NCI-H524 treated with DMSO at 0.1 percent for 48 hours (cell line): ENCODE results near the gene SENP8.

ENCODE experiments used
- DNase-seq: peaks from one replicate; lab custom pipeline; 2025; lab: John Stamatoyannopoulos, UW

The SENP8 gene

DNA sequence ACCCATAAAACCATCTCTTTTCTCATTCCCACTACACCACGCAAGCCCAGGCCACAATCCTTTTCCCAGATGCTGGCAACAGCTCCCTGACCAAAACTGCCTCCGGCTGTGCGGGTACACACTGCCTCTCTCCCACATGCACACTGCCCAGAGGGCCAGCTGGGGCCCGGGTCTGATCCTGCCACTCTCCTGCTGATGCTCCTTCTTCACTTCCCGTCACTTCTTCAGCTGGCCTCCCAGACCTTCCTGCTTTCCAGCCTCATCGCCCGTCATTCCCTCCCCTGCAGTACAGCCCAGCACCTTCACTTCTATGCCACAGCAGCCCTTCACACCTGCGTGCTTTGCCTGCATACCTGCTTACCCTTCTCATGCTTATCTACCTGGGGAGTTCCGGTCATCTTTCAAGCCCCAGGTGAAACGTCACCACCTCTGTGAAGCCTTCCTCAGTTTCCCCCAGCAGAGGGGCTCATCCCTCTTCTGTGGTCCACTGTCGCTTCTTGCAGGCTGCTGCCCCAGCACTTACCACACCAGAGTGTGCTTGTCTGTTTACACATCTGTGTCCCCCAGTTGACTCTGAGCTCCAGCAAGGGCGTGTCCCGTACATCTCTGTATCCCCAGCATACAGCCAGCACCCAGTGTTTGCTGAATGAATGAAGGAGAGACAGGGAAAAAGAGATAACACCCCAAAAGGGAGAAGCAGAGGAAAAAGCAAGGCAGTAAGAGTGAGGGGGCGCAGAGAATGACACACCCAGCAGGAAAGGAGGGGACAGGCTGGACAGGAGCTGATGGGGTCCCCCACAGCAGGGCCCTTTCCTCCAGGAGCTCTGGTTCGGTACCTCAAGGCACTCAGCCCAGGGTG is 57.2 kb downstream of the SENP8 start:
- DNase-seq = no peak

DNA sequence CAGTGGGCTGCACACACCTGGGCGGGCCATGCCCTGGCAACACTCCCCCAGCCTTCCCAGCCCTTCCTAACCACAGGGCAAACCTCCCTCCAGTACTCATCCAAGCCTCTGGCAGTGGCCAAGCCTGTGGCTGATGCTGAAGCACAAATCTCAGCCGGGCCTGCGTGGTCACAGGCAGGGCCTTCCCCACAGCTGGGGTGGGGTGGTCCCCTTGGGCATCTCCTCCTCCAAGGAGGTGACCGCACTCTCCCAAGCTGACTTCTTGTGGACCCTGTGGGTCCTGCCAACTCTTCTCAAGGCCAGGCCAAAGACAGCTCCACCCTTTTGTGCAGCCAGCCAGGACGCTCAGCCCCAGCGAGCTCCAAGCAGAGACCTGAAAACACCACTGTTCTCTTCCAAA is 58.0 kb downstream of the SENP8 start:
- DNase-seq = no peak

- DNase-seq = no peak
Observed at GRCh38 chr15:72176743-72177142, 58.5 kb downstream of the SENP8 start.

DNA sequence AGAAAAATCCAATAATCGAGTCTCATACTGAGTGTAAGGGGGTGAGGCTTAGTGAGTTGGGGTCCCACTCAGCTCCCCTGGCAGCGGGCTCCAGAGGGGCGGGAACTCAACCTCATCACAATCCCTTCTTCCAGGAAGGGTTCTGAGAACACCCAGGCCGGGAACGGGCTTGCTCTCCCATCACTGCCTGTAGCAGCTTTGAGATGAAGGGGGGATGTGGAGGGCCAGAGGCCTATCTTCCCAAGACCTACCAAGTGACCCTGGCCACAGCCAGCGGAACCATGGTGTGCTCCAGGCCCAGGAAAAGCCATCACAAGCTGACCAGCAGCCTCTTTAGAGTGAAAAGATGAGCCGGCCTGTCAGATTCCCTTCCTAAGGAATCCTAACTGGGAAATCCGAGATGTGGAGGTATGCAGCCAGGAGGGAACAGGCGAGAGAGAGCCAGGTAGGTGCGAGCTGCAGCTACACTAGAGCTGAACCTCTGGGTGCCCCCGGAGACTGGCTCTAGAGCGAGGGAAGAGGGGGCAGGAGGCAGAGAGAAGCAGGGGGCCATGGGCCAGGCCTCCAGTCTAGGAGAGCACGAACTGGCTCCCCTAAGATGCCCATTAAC is 60.9 kb downstream of the SENP8 start:
- DNase-seq = no peak

DNA sequence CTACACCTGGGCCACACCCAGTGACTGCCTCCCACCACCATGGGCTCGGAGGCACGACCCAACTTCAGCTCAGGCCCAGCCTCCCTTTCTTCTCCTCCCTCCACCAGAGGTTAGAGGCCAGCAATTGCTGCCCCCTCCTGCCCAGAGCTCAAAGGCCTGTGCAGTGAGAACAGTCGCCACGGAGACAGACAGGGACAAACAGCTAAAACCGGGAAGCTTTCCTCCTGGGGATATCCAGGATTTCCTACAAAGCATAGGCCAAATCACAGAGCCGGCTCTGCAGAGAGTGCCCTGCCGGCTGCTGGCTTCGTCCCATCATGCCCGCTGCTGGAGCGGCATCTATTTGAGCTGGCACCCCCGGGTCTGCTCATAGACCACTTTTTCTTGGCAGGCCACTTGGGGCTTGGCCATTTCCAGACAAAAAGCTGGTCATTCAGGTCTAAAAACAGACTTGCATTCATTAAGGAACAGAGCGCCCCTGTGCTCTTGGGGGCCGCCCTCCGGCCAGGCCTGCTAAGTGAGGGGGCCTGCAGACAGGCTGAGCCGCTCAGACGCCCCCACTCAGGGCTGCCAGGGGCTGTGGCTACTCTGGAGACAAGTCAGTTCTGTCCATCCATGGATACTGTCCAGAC is 61.9 kb downstream of the SENP8 start:
- no peak for DNase-seq

- DNase-seq = no peak
Observed at GRCh38 chr15:72180761-72181324, 62.6 kb downstream of the SENP8 start.

- no peak for DNase-seq
Observed at GRCh38 chr15:72182244-72182643, 64.0 kb downstream of the SENP8 start.

DNA sequence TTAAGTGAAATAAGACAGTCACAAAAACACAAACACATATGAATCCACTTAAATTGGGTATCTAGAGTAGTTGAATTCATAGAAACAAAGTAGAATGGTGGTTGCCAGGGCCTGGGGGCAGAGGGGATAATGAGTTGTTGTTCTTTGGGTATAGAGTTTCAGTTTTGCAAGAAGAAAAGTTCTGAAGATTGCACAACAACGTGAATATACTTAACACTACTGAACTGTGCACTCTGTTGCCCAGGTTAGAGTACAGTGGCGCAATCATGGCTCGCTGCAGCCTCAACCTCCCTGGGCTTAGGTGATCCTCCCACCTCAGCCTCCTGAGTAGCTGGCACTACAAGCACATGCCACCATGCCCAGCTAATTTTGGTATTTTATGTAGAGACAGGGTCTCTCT is 64.5 kb downstream of the SENP8 start:
- no peak for DNase-seq

DNA sequence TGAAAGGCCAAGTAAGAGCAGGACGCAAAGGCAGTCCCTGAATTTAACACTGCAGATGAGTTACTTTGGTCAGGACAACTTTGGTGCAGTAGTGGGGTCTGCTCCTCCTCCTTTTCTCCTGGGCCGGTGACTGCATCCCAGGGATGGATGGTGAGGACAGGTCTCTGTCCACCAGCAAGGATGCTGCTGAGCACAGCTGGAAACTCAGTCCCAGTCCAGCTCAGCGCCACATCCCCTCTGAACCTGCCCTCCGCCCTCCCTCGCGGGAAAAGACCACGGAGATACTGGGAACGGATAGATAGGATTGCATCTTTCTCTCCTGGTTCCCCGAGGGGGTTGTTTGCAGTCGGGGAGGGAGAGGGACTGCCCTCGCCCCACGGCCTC is 65.6 kb downstream of the SENP8 start:
- no peak for DNase-seq

DNA sequence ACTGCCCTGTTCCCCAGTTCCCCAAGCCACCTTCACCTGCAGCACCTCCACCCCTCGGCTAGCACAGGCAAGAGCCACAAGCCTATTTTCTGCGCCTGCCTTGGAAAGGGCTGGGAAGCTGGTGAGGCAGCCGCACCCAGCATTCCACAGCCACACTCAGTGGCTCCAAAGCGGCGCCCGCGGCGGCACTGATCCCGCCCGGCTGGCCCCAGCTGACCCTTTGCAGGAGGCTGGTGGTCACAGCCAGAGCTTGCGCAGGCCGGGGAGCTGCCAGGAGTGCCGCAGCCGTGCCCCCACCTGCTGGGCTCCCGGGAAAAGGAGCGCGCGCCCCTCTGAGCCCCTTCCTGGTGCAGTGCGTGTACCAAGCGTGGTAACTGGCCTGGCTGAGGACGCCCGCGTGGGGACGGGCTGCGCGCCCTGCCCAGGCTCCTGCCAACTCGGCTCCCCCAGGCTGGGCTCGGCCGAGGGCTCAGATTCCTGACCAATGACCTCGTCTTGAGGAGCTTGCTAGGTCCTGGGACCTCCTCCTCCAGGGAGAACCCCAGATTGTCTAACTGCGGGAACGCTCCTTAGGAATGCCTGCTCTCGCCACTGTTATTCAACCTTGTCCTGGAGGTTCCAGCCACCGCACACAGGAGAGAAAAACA is 66.1 kb downstream of the SENP8 start:
- no peak for DNase-seq

DNA sequence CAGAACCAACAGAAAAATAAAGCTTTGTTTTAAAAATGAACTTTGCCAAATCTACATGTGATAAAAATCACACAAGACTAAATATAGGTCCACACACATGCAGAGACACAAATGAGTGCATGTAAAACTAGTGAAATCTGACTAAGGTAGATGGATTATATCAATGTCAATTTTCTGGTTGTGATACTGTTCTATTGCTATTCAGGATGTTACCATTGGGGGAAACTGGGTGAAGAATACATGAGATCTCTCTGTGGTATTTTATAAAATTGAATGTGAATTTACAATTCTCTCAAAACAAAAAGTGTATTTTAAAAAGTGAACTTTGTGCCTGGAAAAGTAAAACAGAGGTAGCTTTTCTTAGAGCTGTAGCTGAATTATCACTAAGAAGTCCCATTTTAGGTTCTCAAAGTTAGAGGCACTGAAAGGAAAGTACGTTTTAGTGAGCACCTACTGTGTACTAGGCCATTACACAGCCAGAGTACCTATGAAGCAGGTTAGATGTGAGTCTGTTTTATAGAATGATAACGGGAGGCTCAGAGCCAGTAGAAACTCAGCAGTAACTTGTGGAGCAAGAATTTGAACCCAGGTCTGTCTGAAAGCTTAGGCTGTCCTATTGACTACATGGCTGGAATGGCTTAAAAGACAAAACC is 71.2 kb downstream of the SENP8 start:
- DNase-seq = no peak

- no peak for DNase-seq
Observed at GRCh38 chr15:72192416-72192815, 74.2 kb downstream of the SENP8 start.
